Measurements from ENCODE around the gene PRDM16. TPM values are rescaled to one million over a fixed set of nuclear protein-coding genes. Genes with fewer than 3 reads are reported as not detected.

PRDM16 gene
- total and polyA plus RNA-seq, 2 of the 13 experiments (the other 11 are each of a cell fraction or from before 2014, with no cell fraction given): 0.15 to 0.81 TPM

GRCh38 chr1:3323021-3323795 lies 254.2 kb downstream of the PRDM16 start (continued):
- TF ChIP-seq ZBTB33 (CRISPR knock-in tag; IDR thresholded peaks at IDR 0.05): peak; percentile 98
- no peak for TF ChIP-seq KDM5A (IDR thresholded peaks at IDR 0.05; ENCODE audit: borderline replicate concordance, low read length)
- TF ChIP-seq HIVEP1 (CRISPR knock-in tag; IDR thresholded peaks at IDR 0.05): no peak
- TF ChIP-seq KMT2B (CRISPR knock-in tag; IDR thresholded peaks at IDR 0.05): no peak
- no peak for TF ChIP-seq ZNF580 (CRISPR knock-in tag; IDR thresholded peaks at IDR 0.05; ENCODE audit: borderline replicate concordance, low read depth)

GRCh38 chr1:3323796-3324703 lies 255.0 kb downstream of the PRDM16 start:
- BruUV-seq (replicated peaks): no TSS peak
- H3K79me2 ChIP-seq (ENCODE audit: insufficient read depth, low read length): peaks cover 15% of the 10 kb centered on the region
- no peaks in the 10 kb centered on the region; a peak in 2 of 5 replicates for H3K27me3 ChIP-seq (ENCODE audit: control insufficient read depth in 1 of 2, insufficient read depth in 2 of 2, low read length in 2 of 2)
- H3K36me3 ChIP-seq (replicated peaks in 1 of 2; ENCODE audit: control insufficient read depth in 1 of 2, insufficient read depth in 2 of 2, low read length in 2 of 2): no peaks in the 10 kb centered on the region; a peak in 1 of 5 replicates
- intact Hi-C loops (cut with micrococcal nuclease; ENCODE audit: unreplicated experiment) (no loop called here), in situ Hi-C loops (cut with HindIII; ENCODE audit: extremely low pct_ligation_motif_present, low pct_unique_long_range_greater_than_20kb) (no loop called here)
- H3K4me1 ChIP-seq (ENCODE audit: insufficient read depth, low read length): peaks cover 98% of the 10 kb centered on the region
- WGBS (ENCODE audit: low lambda C conversion rate): 87% methylated on average over 21 of the region's 26 CpGs
- H3K4me2 ChIP-seq (ENCODE audit: low read depth, low read length): no peak overlapping the region; the same call in 1 of the 2 replicates
- ATAC-seq: no peak
- no peak overlapping the region for H3K9ac ChIP-seq (ENCODE audit: insufficient read depth, low read depth, low read length)
- H3K4me3 ChIP-seq (replicated peaks in 1 of 3; ENCODE audit: insufficient read depth in 1 of 3, low read depth in 2 of 3, low read length in 3 of 3): no peak overlapping the region
- H4K20me1 ChIP-seq (ENCODE audit: insufficient read depth, low read length): no peaks in the 10 kb centered on the region
- no peak overlapping the region for H2AFZ ChIP-seq (ENCODE audit: low read length)
- no peak for FAIRE-seq
- H3K9me3 ChIP-seq (ENCODE audit: low read length): no peaks in the 10 kb centered on the region
- no peak for DNase-seq (ENCODE audit: low spot score)
- peak overlapping the region; percentile 81 for H3K27ac ChIP-seq (ENCODE audit: extremely low read length, insufficient read depth, low read length)
- CTCF ChIA-PET (ENCODE audit: low intra/inter-chr PET ratio, low total read pairs): no interaction called here
- POLR2A ChIA-PET: interaction anchor here (1.1 to 5.8 kb wide), 6 partner anchors 11 to 33 kb away, joined by 3 to 54 read pairs (median 10); no protein-coding TSS in a partner anchor
- no peak for TF ChIP-seq KDM6A (CRISPR knock-in tag; IDR thresholded peaks at IDR 0.05; ENCODE audit: low read depth)
- TF ChIP-seq ZNF574 (CRISPR knock-in tag; IDR thresholded peaks at IDR 0.05): peak; percentile 18; the same call in 1 of the 2 replicates
- no peak for TF ChIP-seq JARID2 (CRISPR knock-in tag; IDR thresholded peaks at IDR 0.05; ENCODE audit: insufficient replicate concordance)
- TF ChIP-seq ZFP90 (CRISPR knock-in tag; IDR thresholded peaks at IDR 0.05; ENCODE audit: borderline replicate concordance): 0 out of 2 replicates have a peak, but pooled peaks have one; percentile 31
- no peak for TF ChIP-seq CBX5 (CRISPR knock-in tag; IDR thresholded peaks at IDR 0.05; ENCODE audit: borderline replicate concordance)
- peak; percentile 80 for TF ChIP-seq ZC3H13 (CRISPR knock-in tag; IDR thresholded peaks at IDR 0.05)
- 0 out of 2 replicates have a peak, but pooled peaks have one; percentile 4 for TF ChIP-seq ZNF317 (CRISPR knock-in tag; IDR thresholded peaks at IDR 0.05)
- TF ChIP-seq TBX2 (CRISPR knock-in tag; IDR thresholded peaks at IDR 0.05; ENCODE audit: borderline replicate concordance): 0 out of 2 replicates have a peak, but pooled peaks have one; percentile 5
- TF ChIP-seq BATF2 (CRISPR knock-in tag; IDR thresholded peaks at IDR 0.05): peak; percentile 20; the same call in 1 of the 2 replicates
